GDM1 (cell line): Measurements from ENCODE around the gene TCF19.

ENCODE experiments used
- DNase-seq: peaks from one replicate; lab custom pipeline; 2025; lab: John Stamatoyannopoulos, UW

TCF19 gene

GRCh38 chr6:31209137-31209536, 50.7 kb downstream of the TCF19 start:
- no peak for DNase-seq

DNA sequence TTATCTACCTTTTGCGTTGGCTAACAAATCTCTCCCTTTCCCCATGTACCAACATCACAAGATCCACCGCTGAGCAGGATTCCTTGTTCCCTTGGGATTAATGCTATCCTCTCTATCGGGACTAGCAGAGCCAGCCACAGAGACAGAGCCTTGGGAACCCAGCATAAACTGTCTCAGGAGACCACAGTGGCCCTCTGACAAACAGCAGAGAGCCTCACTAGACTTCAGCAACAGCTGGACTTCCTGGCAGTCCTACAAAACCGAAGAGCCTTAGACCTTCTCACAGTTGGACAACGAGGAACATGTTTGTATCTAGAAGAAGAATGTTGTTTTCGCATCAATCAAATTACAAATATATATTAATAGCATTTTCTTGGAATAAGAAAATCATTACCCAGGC, 51.7 kb downstream of the TCF19 start:
- no peak for DNase-seq

- no peak for DNase-seq
These were observed 52.5 kb downstream of the TCF19 start for GRCh38 chr6:31210741-31211532.
